Right ventricle myocardium inferior (tissue), 1 donor: ENCODE measurements around the gene ABCB8. TPM values are rescaled to one million over a fixed set of nuclear protein-coding genes. Genes with fewer than 3 reads are reported as not detected.

Experiments used
- ATAC-seq: fragments of 200-7000 bp; cut with Tn5 transposase; one replicate; pipeline ENCODE4 v1.9.1; 2020; ENCODE audit warnings: mild to moderate bottlenecking, moderate library complexity
- DNase-seq: peaks from one replicate; pipeline ENCODE4 v3.0.0; 2021; ENCODE audit errors: missing footprints
- intact Hi-C: fragments of 100-400 bp; cut with DNase I; formaldehyde crosslinking; loops from one replicate; pipeline ENCODE4 v1.11.0; 2022
- total RNA-seq: library from RNA; stranded (reverse); fragmentation: NEBNext Ultra II Directional; extraction: Animal tissue kit (Norgen Biotek cat#: 25700); gene quantifications from one replicate; pipeline ENCODE4 v1.2.1, GENCODE V29; 2021
- donor health status: DM: no; HTN: yes; CAD: no; lungs with severe emphysema.

Gene ABCB8
- total RNA-seq, 1 donor from 2014 or later = 24.5 TPM

GRCh38 chr7:151045262-151045661, 17.0 kb downstream of the ABCB8 start:
- intact Hi-C loops = no loop called here
- ATAC-seq (no peak), DNase-seq (peak; percentile 66)

DNA sequence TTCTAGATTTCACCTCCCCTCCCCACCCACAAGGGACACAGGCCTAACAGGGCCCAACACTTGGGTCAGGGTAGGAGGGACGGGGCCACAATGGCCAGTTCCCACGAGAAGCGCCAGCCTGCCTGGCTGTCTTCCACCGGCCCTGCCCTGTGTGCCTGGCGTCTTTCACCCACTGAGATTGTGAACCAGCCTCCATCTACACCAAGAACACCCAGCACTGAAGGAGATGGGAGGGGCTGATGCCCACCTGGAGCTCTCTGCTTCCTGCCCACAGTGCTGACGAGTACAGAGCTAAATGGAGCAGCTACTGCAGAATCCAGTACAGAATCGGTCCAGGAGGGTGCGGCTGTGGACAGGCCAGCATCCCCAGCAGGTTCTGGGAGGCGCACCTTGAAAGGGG, 17.7 kb downstream of the ABCB8 start:
- intact Hi-C loops = no loop called here
- DNase-seq = peak; percentile 41
- no peak for ATAC-seq

GRCh38 chr7:151046603-151047573, 18.6 kb downstream of the ABCB8 start:
- DNase-seq = peak; percentile 56

DNA sequence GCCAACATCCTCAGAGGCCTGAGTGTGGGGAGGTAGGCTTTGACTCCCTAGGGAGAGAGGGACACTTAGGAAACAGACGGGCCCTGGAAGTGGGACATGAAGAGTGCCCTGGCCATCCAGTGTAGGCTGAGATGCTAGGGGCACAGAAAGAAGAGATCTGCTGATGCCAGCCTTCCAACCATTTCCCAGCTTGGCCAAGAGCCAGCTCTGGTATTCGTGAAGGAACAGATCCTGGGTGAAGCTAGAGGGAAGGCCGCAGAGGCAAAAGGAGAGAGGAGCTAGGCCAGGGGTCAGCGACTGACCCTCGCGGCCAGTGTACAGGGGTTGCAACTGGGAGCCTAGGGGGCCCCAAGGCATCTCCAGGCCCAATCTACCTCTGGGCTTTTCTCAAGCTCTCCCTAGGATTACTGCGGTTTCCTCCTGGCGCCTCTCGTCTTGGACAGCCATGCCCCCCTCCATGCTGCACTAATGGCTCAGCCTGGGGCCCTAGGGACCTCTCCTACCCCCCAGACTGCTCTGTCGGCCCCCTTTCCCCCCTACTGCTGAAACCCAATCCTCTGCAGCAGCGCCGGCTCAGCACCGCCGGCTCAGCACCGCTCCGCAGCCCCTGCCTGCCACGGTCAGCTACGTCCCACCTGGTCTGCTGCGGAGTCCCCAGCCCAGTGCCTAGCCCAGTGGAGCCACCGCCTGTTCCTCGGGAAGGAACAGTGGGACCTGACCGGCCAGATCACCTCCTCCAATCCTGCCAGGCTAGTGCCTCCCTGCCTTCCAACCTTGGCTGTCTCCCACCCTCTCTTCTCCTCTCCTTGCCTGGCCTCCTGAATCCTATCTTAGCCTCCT, 19.9 kb downstream of the ABCB8 start, which contains the start of gene ASIC3:
Gene ASIC3, plus strand, starts transcription at position 556 of the 840 bp plus-strand sequence. CDS start 355 bp downstream, outside the sequence.
- DNase-seq (peak; percentile 46), ATAC-seq (no peak)
- intact Hi-C loops = no loop called here

More at GRCh38 chr7:151046603-151047573, 18.6 kb downstream of the ABCB8 start:
- ATAC-seq = no peak
- intact Hi-C loops = no loop called here

GRCh38 chr7:151048911-151049463, 20.7 kb downstream of the ABCB8 start:
- ATAC-seq (no peak), DNase-seq (peak; percentile 59)
- intact Hi-C loops = no loop called here

DNA sequence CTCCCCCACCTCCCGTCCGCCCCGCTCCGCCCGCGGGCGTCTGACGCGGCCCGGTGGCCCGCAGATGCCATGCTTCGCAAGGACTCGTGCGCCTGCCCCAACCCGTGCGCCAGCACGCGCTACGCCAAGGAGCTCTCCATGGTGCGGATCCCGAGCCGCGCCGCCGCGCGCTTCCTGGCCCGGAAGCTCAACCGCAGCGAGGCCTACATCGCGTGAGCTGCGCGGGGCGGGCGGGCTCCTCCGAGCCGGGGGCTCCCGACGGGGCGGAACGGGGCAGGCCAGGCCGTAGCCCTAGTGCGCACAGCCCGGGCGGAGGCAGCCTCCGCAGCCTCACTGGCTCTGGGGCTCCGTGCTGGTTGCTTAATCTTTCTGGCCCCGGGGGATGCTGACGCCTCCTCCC, 22.9 kb downstream of the ABCB8 start:
- peak; percentile 56 for ATAC-seq
- intact Hi-C loops = no loop called here
- peak; percentile 76 for DNase-seq

GRCh38 chr7:151053096-151053495, 24.8 kb downstream of the ABCB8 start:
- DNase-seq (no peak), ATAC-seq (no peak)
- intact Hi-C loops = no loop called here

DNA sequence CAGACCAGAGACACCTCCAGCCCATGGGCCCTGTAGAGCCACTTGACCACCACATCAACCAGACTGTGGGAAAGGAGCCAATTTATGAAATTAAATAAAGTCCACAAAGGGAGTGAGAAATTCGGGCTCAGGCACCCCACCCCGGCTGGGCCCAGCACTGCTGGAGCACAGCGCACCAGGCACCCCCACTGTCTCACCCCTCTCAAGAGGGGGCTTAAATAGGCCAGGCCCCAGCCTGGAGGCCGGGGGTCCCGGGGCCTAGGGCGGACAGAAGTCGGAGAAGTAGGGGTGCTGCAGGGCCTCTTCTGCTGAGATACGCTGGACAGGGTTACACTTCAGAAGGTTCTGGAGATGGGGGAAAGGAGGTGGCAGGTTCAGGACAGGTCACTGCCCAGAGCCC, 25.5 kb downstream of the ABCB8 start:
- ATAC-seq (no peak), DNase-seq (no peak)
- intact Hi-C loops = no loop called here

GRCh38 chr7:151056283-151056665, 28.0 kb downstream of the ABCB8 start:
- ATAC-seq = no peak
- intact Hi-C loops = loop anchor here (2.0 kb wide), 1 partner anchor 59 kb away; no protein-coding TSS in a partner anchor
- DNase-seq = no peak

DNA sequence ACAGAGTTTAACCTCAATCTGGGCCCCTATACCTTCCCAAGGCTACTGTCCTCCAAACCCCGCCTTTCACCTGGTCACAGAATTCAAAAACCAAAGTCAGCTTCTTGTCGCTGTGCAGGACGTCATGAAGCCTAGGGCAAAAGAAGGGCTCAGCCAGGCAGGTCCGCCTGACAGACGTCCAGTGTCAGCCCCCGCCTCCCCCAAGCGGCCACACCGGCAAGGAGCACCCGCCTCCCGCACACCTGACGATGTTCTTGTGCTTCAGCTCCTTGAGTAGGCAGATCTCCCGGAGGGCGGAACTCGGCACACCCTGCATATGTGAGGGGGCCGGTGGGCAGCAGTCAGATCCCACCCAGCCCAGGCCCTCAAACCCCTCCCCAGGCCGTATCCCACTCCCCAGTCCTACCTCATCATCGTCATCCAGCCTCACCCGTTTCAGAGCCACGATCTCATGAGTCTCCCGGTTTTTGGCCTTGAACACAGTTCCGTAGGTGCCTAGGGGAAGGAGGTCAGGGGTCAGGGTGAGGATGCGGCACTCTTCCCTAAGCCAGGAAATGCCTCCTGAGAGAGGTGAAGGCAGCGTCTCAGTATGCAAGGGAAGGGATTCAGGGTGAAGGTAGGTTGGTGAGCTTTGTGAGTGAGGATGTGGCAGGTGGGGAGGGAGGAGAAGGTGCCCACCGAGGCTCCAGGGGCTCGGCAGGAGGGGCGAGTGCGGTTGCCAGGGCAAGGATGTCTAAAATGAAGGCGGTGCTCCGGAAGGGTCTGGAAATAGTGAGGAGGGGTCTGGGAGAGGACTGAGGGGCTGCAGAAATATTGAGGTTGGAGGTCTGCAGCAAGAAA, 28.6 kb downstream of the ABCB8 start:
- ATAC-seq (no peak), DNase-seq (no peak)
- intact Hi-C loops = loop anchor here (2.0 kb wide), 1 partner anchor 58 kb away; no protein-coding TSS in a partner anchor

GRCh38 chr7:151057506-151057988, 29.3 kb downstream of the ABCB8 start, which contains the start of gene CDK5:
Gene CDK5, minus strand, starts transcription at chr7:151057897. Its CDS starts 49 bp downstream, at chr7:151057848.
- intact Hi-C loops = loop anchor here (2.0 kb wide), 1 partner anchor 57 kb away; no protein-coding TSS in a partner anchor
- ATAC-seq (no peak), DNase-seq (no peak)

- DNase-seq = peak; percentile 99
- intact Hi-C loops = loop anchor here (2.0 kb wide), 2 partner anchors 25 to 57 kb away; partner anchors contain the start of gene TMUB1
- peak; percentile 93 for ATAC-seq
Measured at GRCh38 chr7:151057989-151058780, 29.9 kb downstream of the ABCB8 start.

GRCh38 chr7:151058781-151059366, 30.6 kb downstream of the ABCB8 start:
- no peak for DNase-seq
- no peak for ATAC-seq
- intact Hi-C loops = loop anchor here (1.0 to 2.0 kb wide), 2 partner anchors 24 to 31 kb away; partner anchors contain the start of genes ABCB8 and TMUB1

- intact Hi-C loops = loop anchor here (1.0 to 2.0 kb wide), 2 partner anchors 23 to 31 kb away; partner anchors contain the start of genes ABCB8 and TMUB1
- peak; percentile 70 for ATAC-seq
- DNase-seq = peak; percentile 91
Measured at GRCh38 chr7:151059367-151060112, 31.3 kb downstream of the ABCB8 start, which contains the start of gene SLC4A2. Gene SLC4A2, plus strand, starts transcription at chr7:151059589. Its CDS starts 2,399 bp downstream, at chr7:151061988.

DNA sequence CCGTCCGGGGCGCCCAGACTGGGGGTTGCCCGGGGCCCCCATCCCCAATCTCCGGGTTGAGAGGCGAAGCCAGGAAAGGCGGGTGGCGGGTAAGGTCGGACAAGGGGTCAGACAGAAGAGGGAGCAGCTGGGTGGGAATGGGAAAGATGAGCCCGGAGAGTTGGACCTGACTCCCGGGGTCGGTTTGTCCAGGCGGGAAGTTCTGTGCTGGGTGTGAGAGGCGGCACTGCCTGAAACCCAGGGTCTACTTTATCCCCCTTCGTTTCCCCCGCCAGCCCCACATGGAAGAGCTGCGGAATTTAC, 31.8 kb downstream of the ABCB8 start:
- intact Hi-C loops = no loop called here
- no peak for ATAC-seq

More for the DNA sequence above, 31.8 kb downstream of the ABCB8 start:
- DNase-seq = no peak
